ENCODE data around the gene ZSWIM1. TPM values are rescaled to one million over a fixed set of nuclear protein-coding genes. Genes with fewer than 3 reads are reported as not detected.

ZSWIM1 gene
- total RNA-seq, 1 experiment from 2014 or later = 17.4 TPM

DNA sequence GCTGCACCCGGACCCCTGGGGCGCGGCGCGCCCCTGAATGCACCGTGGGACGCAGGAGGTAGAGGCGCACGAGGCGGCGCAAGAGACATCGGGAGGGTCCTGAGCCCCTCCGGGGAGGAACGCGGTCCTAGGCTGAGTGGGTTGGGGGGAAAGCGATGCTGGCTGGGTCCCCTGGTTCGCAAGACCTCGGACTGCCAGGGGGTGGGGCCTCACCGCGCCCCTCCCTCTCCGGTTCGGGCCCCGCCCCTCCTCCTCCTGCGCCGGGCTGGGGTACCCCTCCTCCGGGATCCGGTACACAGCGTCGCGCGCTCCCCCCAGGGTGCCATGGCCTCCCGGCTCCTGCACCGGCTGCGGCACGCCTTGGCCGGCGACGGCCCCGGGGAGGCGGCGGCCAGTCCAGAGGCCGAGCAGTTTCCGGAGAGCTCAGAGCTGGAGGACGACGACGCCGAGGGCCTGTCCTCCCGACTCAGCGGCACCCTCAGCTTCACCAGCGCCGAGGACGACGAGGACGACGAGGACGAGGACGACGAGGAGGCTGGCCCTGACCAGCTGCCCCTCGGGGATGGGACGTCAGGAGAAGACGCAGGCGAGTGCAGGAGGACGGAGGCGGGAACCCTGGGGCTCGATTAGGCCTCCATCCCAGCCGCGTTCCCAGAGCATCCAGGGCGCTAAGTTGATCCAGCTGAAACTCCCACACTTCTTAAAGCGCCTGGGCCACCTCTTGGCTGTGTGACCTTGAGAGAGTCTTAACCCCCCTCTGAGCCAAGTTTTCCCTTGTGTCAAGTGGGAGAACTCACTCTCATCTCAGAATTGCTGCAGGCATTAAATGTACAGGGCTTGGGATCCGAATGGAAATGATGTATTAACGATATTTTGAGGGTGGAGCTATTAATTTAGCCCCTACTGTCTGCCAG lies 46.9 kb upstream of the ZSWIM1 start (continued):
- TF ChIP-seq, protein P1, sequence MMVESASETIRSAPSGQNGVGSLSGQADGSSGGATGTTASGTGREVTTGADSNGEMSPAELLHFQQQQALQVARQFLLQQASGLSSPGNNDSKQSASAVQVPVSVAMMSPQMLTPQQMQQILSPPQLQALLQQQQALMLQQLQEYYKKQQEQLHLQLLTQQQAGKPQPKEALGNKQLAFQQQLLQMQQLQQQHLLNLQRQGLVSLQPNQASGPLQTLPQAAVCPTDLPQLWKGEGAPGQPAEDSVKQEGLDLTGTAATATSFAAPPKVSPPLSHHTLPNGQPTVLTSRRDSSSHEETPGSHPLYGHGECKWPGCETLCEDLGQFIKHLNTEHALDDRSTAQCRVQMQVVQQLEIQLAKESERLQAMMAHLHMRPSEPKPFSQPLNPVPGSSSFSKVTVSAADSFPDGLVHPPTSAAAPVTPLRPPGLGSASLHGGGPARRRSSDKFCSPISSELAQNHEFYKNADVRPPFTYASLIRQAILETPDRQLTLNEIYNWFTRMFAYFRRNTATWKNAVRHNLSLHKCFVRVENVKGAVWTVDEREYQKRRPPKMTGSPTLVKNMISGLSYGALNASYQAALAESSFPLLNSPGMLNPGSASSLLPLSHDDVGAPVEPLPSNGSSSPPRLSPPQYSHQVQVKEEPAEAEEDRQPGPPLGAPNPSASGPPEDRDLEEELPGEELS (CRISPR knock-in tag; IDR thresholded peaks at IDR 0.05) = peak; percentile 62; the same call in 1 of the 2 replicates
- TF ChIP-seq, protein P2, sequence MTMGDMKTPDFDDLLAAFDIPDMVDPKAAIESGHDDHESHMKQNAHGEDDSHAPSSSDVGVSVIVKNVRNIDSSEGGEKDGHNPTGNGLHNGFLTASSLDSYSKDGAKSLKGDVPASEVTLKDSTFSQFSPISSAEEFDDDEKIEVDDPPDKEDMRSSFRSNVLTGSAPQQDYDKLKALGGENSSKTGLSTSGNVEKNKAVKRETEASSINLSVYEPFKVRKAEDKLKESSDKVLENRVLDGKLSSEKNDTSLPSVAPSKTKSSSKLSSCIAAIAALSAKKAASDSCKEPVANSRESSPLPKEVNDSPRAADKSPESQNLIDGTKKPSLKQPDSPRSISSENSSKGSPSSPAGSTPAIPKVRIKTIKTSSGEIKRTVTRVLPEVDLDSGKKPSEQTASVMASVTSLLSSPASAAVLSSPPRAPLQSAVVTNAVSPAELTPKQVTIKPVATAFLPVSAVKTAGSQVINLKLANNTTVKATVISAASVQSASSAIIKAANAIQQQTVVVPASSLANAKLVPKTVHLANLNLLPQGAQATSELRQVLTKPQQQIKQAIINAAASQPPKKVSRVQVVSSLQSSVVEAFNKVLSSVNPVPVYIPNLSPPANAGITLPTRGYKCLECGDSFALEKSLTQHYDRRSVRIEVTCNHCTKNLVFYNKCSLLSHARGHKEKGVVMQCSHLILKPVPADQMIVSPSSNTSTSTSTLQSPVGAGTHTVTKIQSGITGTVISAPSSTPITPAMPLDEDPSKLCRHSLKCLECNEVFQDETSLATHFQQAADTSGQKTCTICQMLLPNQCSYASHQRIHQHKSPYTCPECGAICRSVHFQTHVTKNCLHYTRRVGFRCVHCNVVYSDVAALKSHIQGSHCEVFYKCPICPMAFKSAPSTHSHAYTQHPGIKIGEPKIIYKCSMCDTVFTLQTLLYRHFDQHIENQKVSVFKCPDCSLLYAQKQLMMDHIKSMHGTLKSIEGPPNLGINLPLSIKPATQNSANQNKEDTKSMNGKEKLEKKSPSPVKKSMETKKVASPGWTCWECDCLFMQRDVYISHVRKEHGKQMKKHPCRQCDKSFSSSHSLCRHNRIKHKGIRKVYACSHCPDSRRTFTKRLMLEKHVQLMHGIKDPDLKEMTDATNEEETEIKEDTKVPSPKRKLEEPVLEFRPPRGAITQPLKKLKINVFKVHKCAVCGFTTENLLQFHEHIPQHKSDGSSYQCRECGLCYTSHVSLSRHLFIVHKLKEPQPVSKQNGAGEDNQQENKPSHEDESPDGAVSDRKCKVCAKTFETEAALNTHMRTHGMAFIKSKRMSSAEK (CRISPR knock-in tag; IDR thresholded peaks at IDR 0.05; ENCODE audit: borderline replicate concordance) = no peak
- TF ChIP-seq PRRX2 (CRISPR knock-in tag; IDR thresholded peaks at IDR 0.05) (no peak), FOXJ3 (CRISPR knock-in tag; IDR thresholded peaks at IDR 0.05; ENCODE audit: borderline replicate concordance) (no peak), JAZF1 (CRISPR knock-in tag; IDR thresholded peaks at IDR 0.05) (no peak), JUN (CRISPR knock-in tag; IDR thresholded peaks at IDR 0.05) (no peak), GRHL2 (CRISPR knock-in tag; IDR thresholded peaks at IDR 0.05; ENCODE audit: insufficient replicate concordance, severe bottlenecking) (no peak), ZNF416 (CRISPR knock-in tag; IDR thresholded peaks at IDR 0.05) (no peak), OVOL2 (CRISPR knock-in tag; IDR thresholded peaks at IDR 0.05; ENCODE audit: borderline replicate concordance) (no peak), ZNF671 (CRISPR knock-in tag; IDR thresholded peaks at IDR 0.05) (no peak), NFE2L1 (CRISPR knock-in tag; IDR thresholded peaks at IDR 0.05) (no peak), HMGA2 (CRISPR knock-in tag; IDR thresholded peaks at IDR 0.05) (no peak), ZNF219 (CRISPR knock-in tag; IDR thresholded peaks at IDR 0.05; ENCODE audit: borderline replicate concordance) (no peak), TCF7 (CRISPR knock-in tag; IDR thresholded peaks at IDR 0.05; ENCODE audit: low read depth) (no peak), ESRRA (CRISPR knock-in tag; IDR thresholded peaks at IDR 0.05; ENCODE audit: borderline replicate concordance) (no peak), IRF2 (CRISPR knock-in tag; IDR thresholded peaks at IDR 0.05; ENCODE audit: borderline replicate concordance, low read depth) (no peak), TEAD4 (CRISPR knock-in tag; IDR thresholded peaks at IDR 0.05) (no peak)
- TF ChIP-seq, protein P3, sequence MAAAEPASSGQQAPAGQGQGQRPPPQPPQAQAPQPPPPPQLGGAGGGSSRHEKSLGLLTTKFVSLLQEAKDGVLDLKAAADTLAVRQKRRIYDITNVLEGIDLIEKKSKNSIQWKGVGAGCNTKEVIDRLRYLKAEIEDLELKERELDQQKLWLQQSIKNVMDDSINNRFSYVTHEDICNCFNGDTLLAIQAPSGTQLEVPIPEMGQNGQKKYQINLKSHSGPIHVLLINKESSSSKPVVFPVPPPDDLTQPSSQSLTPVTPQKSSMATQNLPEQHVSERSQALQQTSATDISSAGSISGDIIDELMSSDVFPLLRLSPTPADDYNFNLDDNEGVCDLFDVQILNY (CRISPR knock-in tag; IDR thresholded peaks at IDR 0.05) = peak; percentile 45; the same call in 1 of the 2 replicates
- TF ChIP-seq, protein P4, sequence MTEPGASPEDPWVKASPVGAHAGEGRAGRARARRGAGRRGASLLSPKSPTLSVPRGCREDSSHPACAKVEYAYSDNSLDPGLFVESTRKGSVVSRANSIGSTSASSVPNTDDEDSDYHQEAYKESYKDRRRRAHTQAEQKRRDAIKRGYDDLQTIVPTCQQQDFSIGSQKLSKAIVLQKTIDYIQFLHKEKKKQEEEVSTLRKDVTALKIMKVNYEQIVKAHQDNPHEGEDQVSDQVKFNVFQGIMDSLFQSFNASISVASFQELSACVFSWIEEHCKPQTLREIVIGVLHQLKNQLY (CRISPR knock-in tag; IDR thresholded peaks at IDR 0.05) = 0 out of 2 replicates have a peak, but pooled peaks have one; percentile 7
- TF ChIP-seq, protein P5, sequence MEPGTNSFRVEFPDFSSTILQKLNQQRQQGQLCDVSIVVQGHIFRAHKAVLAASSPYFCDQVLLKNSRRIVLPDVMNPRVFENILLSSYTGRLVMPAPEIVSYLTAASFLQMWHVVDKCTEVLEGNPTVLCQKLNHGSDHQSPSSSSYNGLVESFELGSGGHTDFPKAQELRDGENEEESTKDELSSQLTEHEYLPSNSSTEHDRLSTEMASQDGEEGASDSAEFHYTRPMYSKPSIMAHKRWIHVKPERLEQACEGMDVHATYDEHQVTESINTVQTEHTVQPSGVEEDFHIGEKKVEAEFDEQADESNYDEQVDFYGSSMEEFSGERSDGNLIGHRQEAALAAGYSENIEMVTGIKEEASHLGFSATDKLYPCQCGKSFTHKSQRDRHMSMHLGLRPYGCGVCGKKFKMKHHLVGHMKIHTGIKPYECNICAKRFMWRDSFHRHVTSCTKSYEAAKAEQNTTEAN (CRISPR knock-in tag; IDR thresholded peaks at IDR 0.05) = no peak
- TF ChIP-seq, protein P6, sequence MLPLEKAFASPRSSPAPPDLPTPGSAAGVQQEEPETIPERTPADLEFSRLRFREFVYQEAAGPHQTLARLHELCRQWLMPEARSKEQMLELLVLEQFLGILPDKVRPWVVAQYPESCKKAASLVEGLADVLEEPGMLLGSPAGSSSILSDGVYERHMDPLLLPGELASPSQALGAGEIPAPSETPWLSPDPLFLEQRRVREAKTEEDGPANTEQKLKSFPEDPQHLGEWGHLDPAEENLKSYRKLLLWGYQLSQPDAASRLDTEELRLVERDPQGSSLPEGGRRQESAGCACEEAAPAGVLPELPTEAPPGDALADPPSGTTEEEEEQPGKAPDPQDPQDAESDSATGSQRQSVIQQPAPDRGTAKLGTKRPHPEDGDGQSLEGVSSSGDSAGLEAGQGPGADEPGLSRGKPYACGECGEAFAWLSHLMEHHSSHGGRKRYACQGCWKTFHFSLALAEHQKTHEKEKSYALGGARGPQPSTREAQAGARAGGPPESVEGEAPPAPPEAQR (CRISPR knock-in tag; IDR thresholded peaks at IDR 0.05) = no peak
- TF ChIP-seq, protein P7, sequence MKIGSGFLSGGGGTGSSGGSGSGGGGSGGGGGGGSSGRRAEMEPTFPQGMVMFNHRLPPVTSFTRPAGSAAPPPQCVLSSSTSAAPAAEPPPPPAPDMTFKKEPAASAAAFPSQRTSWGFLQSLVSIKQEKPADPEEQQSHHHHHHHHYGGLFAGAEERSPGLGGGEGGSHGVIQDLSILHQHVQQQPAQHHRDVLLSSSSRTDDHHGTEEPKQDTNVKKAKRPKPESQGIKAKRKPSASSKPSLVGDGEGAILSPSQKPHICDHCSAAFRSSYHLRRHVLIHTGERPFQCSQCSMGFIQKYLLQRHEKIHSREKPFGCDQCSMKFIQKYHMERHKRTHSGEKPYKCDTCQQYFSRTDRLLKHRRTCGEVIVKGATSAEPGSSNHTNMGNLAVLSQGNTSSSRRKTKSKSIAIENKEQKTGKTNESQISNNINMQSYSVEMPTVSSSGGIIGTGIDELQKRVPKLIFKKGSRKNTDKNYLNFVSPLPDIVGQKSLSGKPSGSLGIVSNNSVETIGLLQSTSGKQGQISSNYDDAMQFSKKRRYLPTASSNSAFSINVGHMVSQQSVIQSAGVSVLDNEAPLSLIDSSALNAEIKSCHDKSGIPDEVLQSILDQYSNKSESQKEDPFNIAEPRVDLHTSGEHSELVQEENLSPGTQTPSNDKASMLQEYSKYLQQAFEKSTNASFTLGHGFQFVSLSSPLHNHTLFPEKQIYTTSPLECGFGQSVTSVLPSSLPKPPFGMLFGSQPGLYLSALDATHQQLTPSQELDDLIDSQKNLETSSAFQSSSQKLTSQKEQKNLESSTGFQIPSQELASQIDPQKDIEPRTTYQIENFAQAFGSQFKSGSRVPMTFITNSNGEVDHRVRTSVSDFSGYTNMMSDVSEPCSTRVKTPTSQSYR (CRISPR knock-in tag; IDR thresholded peaks at IDR 0.05) = no peak

Measured in WTC11 (cell line).